HFF-Myc (cell line): ENCODE measurements around the gene EXOC6B.

Experiments
- DNase-seq: peaks from one replicate; pipeline ENCODE4 v3.0.0-alpha.2; 2011; ENCODE audit warnings: low read depth; ENCODE audit errors: extremely low read depth
- H3K4me3 ChIP-seq: replicated peaks from 2 replicates; pipeline ENCODE4 v1.5.1; 2011; ENCODE audit warnings: low read depth, mild to moderate bottlenecking, control low read depth, low read length
- CTCF ChIP-seq: IDR thresholded peaks from 2 replicates; pipeline ENCODE4 v1.5.1; 2012; ENCODE audit warnings: mild to moderate bottlenecking, low read depth, low read length, control low read depth; ENCODE audit errors: missing control alignments

The EXOC6B gene

GRCh38 chr2:72824224-72824842 lies 1.5 kb downstream of the EXOC6B start:
- H3K4me3 ChIP-seq: peak overlapping the region; percentile 64
- TF ChIP-seq CTCF: no peak
- no peak for DNase-seq

DNA sequence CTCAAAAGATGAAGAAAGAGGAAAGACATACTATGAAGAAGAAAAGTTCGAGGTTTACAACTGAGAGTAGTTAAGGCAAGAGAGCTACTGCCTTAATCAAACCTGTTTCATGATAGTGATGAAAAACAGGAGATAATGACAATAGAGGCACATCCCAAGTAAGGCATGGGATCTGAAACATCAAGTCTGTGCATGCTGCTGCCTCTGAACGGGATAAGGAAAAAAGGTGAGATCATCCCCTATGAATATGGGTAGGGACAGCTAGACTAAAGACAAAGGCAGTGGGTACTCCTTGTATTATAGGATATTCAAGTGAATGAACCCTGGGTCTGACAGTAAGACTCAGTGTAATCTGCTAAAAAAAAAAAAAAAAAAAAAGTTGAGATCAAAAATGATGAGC lies 3.0 kb downstream of the EXOC6B start:
- no peak overlapping the region for H3K4me3 ChIP-seq
- DNase-seq: no peak
- no peak for TF ChIP-seq CTCF

DNA sequence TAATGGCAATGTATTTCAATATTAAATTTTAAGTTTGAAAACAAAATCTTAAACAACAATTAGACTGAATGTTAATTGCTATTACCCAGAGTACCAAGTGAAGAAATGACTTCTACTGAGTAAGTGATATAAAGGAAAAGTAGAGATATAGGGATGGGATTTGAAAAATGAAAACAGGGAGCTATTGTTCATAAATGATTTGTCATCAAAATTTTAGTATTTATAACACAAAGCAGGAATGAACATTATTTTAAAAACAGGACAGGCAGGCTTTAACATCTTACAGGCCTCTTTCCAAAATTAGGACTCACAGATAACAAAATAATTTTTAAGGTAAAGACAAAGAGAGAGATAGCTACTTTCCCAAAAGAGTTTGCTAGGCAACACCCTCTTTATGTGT lies 3.9 kb downstream of the EXOC6B start:
- DNase-seq: no peak
- no peak for TF ChIP-seq CTCF
- H3K4me3 ChIP-seq: no peak overlapping the region

- H3K4me3 ChIP-seq: no peak overlapping the region
These were observed 4.7 kb downstream of the EXOC6B start for GRCh38 chr2:72821118-72821517.

DNA sequence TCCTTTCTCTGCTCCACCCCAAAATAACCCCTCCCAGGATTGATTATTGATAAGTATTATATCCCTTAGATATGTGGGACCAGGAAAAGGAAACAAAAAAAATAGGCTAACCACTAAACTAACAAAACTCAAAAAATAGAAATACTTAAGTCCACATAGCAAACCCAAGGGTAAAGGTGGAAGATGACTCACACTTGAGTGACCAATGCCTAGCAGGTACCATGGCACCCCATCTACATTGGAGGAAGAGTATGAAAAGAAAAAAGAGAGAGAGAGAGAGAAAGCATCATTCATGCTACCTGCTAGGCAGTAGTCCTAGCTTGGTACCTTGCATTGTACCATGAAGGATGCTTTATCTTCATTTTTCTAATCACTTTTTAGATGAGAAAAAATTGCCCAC lies 6.3 kb downstream of the EXOC6B start:
- no peak overlapping the region for H3K4me3 ChIP-seq
- TF ChIP-seq CTCF: no peak
- DNase-seq: no peak

More at GRCh38 chr2:72821118-72821517, 4.7 kb downstream of the EXOC6B start:
- no peak for TF ChIP-seq CTCF
- DNase-seq: no peak

DNA sequence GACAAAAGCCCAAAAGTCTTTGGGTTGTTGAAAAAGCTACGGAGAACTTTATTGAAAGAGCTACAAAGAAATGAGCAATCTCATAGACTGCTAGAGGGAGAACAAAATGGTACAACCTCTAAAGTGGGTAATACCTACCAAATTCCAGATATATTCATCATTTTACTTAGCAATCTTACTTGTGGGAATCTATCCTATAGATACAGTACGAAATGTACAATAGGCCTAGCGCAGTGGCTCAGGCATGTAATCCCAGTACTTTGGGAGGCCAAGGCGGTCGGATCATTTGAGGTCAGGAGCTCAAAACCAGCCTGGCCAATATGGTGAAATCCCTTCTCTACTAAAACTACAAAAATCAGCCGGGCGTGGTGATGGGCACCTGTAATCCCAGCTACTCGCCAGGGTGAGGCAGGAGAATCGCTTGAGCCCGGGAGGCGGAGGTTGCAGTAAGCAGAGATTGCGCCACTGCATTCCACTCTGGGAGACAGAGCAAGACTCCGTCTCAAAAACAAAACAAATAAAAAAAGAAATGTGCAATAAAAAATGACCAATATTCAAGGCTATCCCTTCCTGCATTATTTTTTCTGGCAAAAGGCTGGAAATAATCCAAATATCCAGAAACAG lies 10.1 kb downstream of the EXOC6B start:
- no peak for DNase-seq
- TF ChIP-seq CTCF: no peak
- H3K4me3 ChIP-seq: no peak overlapping the region
